ENCODE results near the gene NEK6. TPM values are rescaled to one million over a fixed set of nuclear protein-coding genes. Genes with fewer than 3 reads are reported as not detected.

NEK6 gene
- total RNA-seq, 2 experiments from 2014 or later = 0.89 to 1.7 TPM

DNA sequence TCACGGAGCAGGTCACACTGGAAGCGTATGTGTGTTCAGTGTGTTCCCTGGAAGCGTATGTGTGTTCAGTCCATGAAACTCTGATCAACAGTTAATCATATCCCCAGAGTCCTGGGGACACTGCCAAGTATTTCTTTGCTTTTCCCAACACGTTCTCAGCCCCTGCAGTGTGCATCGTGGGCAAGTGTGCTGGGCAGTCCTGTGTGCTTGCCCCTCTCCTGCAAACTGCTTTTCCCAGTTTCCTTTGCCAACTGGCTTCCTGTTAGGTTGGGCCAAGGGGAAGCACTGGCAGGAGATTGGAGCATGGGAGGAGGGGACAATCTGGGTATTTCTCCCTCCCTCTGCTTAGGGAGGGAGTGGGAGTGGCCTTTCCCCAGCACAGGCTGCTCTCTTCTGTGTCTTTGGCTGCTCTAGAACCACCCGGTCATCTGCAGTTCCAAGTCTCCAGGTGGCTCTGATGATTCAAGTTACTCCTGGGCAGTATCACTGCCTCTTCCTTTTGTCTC lies 36.8 kb upstream of the NEK6 start:
- Mint-ChIP-seq H3K9me3 (no peaks in the 10 kb centered on the region), H3K27me3 (no peaks in the 10 kb centered on the region), H3K27ac (no peak overlapping the region), H3K4me1 (ENCODE audit: low read depth) (peaks cover 20% of the 10 kb centered on the region), H3K36me3 (ENCODE audit: low read depth) (no peaks in the 10 kb centered on the region), H3K4me3 (no peak overlapping the region)
- H3K9me3 ChIP-seq (ENCODE audit: control insufficient read depth in 1 of 2, insufficient read depth in 1 of 2, low read length in 2 of 2) = no peaks in the 10 kb centered on the region
- TF ChIP-seq, protein P1, sequence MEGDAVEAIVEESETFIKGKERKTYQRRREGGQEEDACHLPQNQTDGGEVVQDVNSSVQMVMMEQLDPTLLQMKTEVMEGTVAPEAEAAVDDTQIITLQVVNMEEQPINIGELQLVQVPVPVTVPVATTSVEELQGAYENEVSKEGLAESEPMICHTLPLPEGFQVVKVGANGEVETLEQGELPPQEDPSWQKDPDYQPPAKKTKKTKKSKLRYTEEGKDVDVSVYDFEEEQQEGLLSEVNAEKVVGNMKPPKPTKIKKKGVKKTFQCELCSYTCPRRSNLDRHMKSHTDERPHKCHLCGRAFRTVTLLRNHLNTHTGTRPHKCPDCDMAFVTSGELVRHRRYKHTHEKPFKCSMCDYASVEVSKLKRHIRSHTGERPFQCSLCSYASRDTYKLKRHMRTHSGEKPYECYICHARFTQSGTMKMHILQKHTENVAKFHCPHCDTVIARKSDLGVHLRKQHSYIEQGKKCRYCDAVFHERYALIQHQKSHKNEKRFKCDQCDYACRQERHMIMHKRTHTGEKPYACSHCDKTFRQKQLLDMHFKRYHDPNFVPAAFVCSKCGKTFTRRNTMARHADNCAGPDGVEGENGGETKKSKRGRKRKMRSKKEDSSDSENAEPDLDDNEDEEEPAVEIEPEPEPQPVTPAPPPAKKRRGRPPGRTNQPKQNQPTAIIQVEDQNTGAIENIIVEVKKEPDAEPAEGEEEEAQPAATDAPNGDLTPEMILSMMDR (IDR thresholded peaks at IDR 0.05) = no peak
- H3K27ac ChIP-seq (ENCODE audit: low read depth in 1 of 2, low read length in 2 of 2) = no peak overlapping the region
- no peaks in the 10 kb centered on the region for H3K27me3 ChIP-seq (ENCODE audit: control insufficient read depth in 1 of 2, insufficient read depth in 2 of 2, low read length in 2 of 2)
- H3K4me1 ChIP-seq (ENCODE audit: insufficient read depth, low read length) = peaks cover 42% of the 10 kb centered on the region
- intact Hi-C loops (cut with DNase I, micrococcal nuclease) = no loop called here
- ATAC-seq (ENCODE audit: poor library complexity) (no peak), DNase-seq (no peak)
- ChIA-PET POLR2A (no interaction called here), CTCF (no interaction called here)
- no peaks in the 10 kb centered on the region for H3K36me3 ChIP-seq (ENCODE audit: insufficient read depth, low read length)
- no peak overlapping the region for H3K4me3 ChIP-seq (ENCODE audit: low read length)

DNA sequence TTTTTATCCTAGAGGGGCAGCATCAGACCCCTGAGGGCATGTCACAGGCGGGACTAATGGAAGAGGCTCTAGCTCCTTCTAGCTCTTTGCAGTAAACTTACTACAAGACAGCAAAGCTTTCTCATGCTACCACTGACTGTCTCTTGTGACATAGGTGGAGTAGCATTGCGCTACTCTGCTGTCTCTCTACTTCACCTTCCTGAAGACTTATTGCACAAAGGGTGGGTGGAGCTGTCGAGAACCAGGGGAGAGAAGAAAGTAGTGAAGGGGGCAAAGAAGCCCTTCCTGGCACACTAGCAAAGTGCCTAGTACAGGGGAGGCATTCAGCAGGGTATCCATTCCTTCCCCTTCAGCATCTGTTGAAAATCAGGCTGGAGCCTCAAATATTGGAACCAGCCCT lies 36.1 kb upstream of the NEK6 start:
- Histone ChIP-seq H3K4me3 (ENCODE audit: low read length) (no peak overlapping the region), H3K27ac (ENCODE audit: low read depth in 1 of 2, low read length in 2 of 2) (no peak overlapping the region), H3K4me1 (ENCODE audit: insufficient read depth, low read length) (peaks cover 36% of the 10 kb centered on the region), H3K27me3 (ENCODE audit: control insufficient read depth in 1 of 2, insufficient read depth in 2 of 2, low read length in 2 of 2) (no peaks in the 10 kb centered on the region), H3K36me3 (ENCODE audit: insufficient read depth, low read length) (no peaks in the 10 kb centered on the region), H3K9me3 (ENCODE audit: control insufficient read depth in 1 of 2, insufficient read depth in 1 of 2, low read length in 2 of 2) (no peaks in the 10 kb centered on the region)
- Mint-ChIP-seq H3K27ac (no peak overlapping the region), H3K4me3 (no peak overlapping the region), H3K9me3 (no peaks in the 10 kb centered on the region), H3K27me3 (no peaks in the 10 kb centered on the region), H3K36me3 (ENCODE audit: low read depth) (no peaks in the 10 kb centered on the region), H3K4me1 (ENCODE audit: low read depth) (peaks cover 15% of the 10 kb centered on the region)
- intact Hi-C loops (cut with DNase I, micrococcal nuclease) = no loop called here
- DNase-seq (no peak), ATAC-seq (ENCODE audit: poor library complexity) (no peak)
- ChIA-PET CTCF (no interaction called here), POLR2A (no interaction called here)
- TF ChIP-seq, protein P1 (IDR thresholded peaks at IDR 0.05) = no peak

DNA sequence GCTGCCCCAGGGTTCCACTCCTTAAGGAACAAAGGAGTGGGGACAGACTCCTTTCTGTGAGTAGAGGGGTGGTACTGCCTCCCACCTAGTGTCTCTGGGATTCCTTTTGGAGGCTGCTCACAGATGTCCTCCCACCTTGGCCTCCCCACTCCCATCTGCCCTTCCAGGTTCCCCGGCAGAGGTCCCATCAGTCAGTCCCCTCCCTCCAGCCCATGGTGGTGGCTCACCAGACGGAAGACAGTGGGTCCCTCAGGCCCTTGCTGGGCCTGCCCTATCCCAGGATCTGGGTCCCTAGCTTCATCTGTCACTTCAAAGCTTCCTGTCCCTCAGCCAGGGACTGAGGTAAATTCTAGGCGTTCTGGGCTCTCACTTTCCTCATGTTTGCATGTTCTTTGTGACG lies 35.6 kb upstream of the NEK6 start:
- ATAC-seq (ENCODE audit: poor library complexity) (no peak), DNase-seq (no peak)
- intact Hi-C loops (cut with DNase I, micrococcal nuclease) = no loop called here
- Histone ChIP-seq H3K27ac (ENCODE audit: low read depth in 1 of 2, low read length in 2 of 2) (no peak overlapping the region), H3K27me3 (ENCODE audit: control insufficient read depth in 1 of 2, insufficient read depth in 2 of 2, low read length in 2 of 2) (no peaks in the 10 kb centered on the region), H3K9me3 (ENCODE audit: control insufficient read depth in 1 of 2, insufficient read depth in 1 of 2, low read length in 2 of 2) (no peaks in the 10 kb centered on the region), H3K4me3 (ENCODE audit: low read length) (no peak overlapping the region), H3K4me1 (ENCODE audit: insufficient read depth, low read length) (peaks cover 31% of the 10 kb centered on the region), H3K36me3 (ENCODE audit: insufficient read depth, low read length) (no peaks in the 10 kb centered on the region)
- H3K4me1 Mint-ChIP-seq (ENCODE audit: low read depth) = peaks cover 10% of the 10 kb centered on the region
- no peak overlapping the region for H3K4me3 Mint-ChIP-seq
- H3K27ac Mint-ChIP-seq = no peak overlapping the region
- no peaks in the 10 kb centered on the region for H3K27me3 Mint-ChIP-seq
- TF ChIP-seq, protein P1 (IDR thresholded peaks at IDR 0.05) = no peak
- CTCF ChIA-PET = no interaction called here
- no peaks in the 10 kb centered on the region for H3K36me3 Mint-ChIP-seq (ENCODE audit: low read depth)
- no peaks in the 10 kb centered on the region for H3K9me3 Mint-ChIP-seq
- POLR2A ChIA-PET = no interaction called here
